IMR-90 (cell line): ENCODE measurements around the gene IFFO2. TPM values are rescaled to one million over a fixed set of nuclear protein-coding genes. Genes with fewer than 3 reads are reported as not detected.

Experiments
- ATAC-seq: fragments of 200-7000 bp; cut with Tn5 transposase; 2 replicates; pipeline ENCODE4 v1.9.1; 2020; ENCODE audit warnings: low read depth, mild to moderate bottlenecking, moderate library complexity
- BruUV-seq: library from RNA; stranded (reverse); fragments of 400-500 nt; replicated peaks from 2 replicates; lab custom pipeline; 2021; lab: Mats Ljungman, UMichigan
- CTCF ChIA-PET: fragments of 300-600 bp; formaldehyde crosslinking; extraction: SDS; loops from one replicate; lab custom pipeline; 2021; ENCODE audit warnings: antibody characterized with exemption; lab: Yijun Ruan, JAX
- POLR2A ChIA-PET: fragments of 300-600 bp; sonication (Branson Sonifier 250); formaldehyde crosslinking; loops from one replicate; lab custom pipeline; 2022; ENCODE audit warnings: antibody characterized with exemption; ENCODE audit not compliant: unreplicated experiment; lab: Charles Lee
- DNase-seq: peaks from one replicate; pipeline ENCODE4 v3.0.0; 2013
- H2AFZ ChIP-seq: replicated peaks from 2 replicates; pipeline ENCODE3; 2013; ENCODE audit warnings: low read length, mild to moderate bottlenecking; ENCODE audit not compliant: poor library complexity
- H2AK5ac ChIP-seq: 2 replicates; pipeline ENCODE4 v1.6.1; 2013; ENCODE audit warnings: low read depth, low read length, inconsistent platforms
- H2AK9ac ChIP-seq: replicated peaks from 2 replicates; pipeline ENCODE3; 2013; ENCODE audit warnings: mild to moderate bottlenecking, low read depth, low read length, moderate library complexity; ENCODE audit not compliant: poor library complexity
- H2BK120ac ChIP-seq: 2 replicates; pipeline ENCODE4 v1.6.1; 2013; ENCODE audit warnings: low read depth, low read length, inconsistent platforms
- H2BK15ac ChIP-seq: 3 replicates; pipeline ENCODE4 v1.6.1; 2013; ENCODE audit warnings: low read depth, low read length, inconsistent platforms
- H2BK20ac ChIP-seq: 2 replicates; pipeline ENCODE4 v1.6.1; 2013; ENCODE audit warnings: low read depth, mild to moderate bottlenecking, inconsistent platforms, low read length, moderate library complexity
- H2BK5ac ChIP-seq: 2 replicates; pipeline ENCODE4 v1.6.1; 2013; ENCODE audit warnings: mild to moderate bottlenecking, low read depth, low read length, inconsistent platforms; ENCODE audit not compliant: poor library complexity, severe bottlenecking
- H3K14ac ChIP-seq: replicated peaks from 2 replicates; pipeline ENCODE4 v1.6.1; 2013; ENCODE audit warnings: low read depth, low read length, inconsistent platforms
- H3K18ac ChIP-seq: 2 replicates; pipeline ENCODE4 v1.6.1; 2013; ENCODE audit warnings: low read depth, low read length, control low read depth
- H3K23ac ChIP-seq: 2 replicates; pipeline ENCODE4 v1.6.1; 2013; ENCODE audit warnings: low read depth, low read length, inconsistent platforms
- H3K27ac ChIP-seq: 2 replicates; pipeline ENCODE4 v1.5.1; 2013; ENCODE audit warnings: mild to moderate bottlenecking, control low read depth, low read length; ENCODE audit not compliant: insufficient read depth
- H3K27me3 ChIP-seq: 2 replicates; pipeline ENCODE4 v1.6.1; 2013; ENCODE audit warnings: low read length; ENCODE audit not compliant: control insufficient read depth, insufficient read depth
- H3K36me3 ChIP-seq: 2 replicates; pipeline ENCODE4 v1.6.1; 2013; ENCODE audit warnings: low read length, mixed read lengths; ENCODE audit not compliant: control insufficient read depth, insufficient read depth
- H3K4ac ChIP-seq: 2 replicates; pipeline ENCODE4 v1.6.1; 2013; ENCODE audit warnings: low read depth, low read length, inconsistent platforms
- H3K4me1 ChIP-seq: 2 replicates; pipeline ENCODE4 v1.6.1; 2013; ENCODE audit warnings: low read length, mixed read lengths; ENCODE audit not compliant: control insufficient read depth, insufficient read depth
- H3K4me2 ChIP-seq: 2 replicates; pipeline ENCODE4 v1.6.1; 2013; ENCODE audit warnings: low read depth, mild to moderate bottlenecking, control low read depth, low read length, moderate library complexity
- H3K4me3 ChIP-seq: 2 replicates; pipeline ENCODE4 v1.5.1; 2013; ENCODE audit warnings: low read depth, mild to moderate bottlenecking, control low read depth, low read length, moderate library complexity; ENCODE audit not compliant: insufficient read depth
- H3K56ac ChIP-seq: 2 replicates; pipeline ENCODE4 v1.6.1; 2013; ENCODE audit warnings: low read length, inconsistent platforms; ENCODE audit not compliant: insufficient read depth; ENCODE audit errors: extremely low read depth
- H3K79me1 ChIP-seq, 2 experiments: 2 replicates each; pipeline ENCODE4 v1.6.1; 2013; ENCODE audit warnings: low read length in 2 of 2, inconsistent platforms in 1 of 2, low read depth in 1 of 2
- H3K9ac ChIP-seq: 2 replicates; pipeline ENCODE4 v1.6.1; 2013; ENCODE audit warnings: low read depth, low read length, control low read depth
- H3K9me1 ChIP-seq: 2 replicates; pipeline ENCODE4 v1.6.1; 2013; ENCODE audit warnings: low read length, inconsistent platforms; ENCODE audit not compliant: insufficient read depth
- H3K9me3 ChIP-seq: 2 replicates; pipeline ENCODE4 v1.6.1; 2013; ENCODE audit warnings: low read length; ENCODE audit not compliant: control insufficient read depth, insufficient read depth
- H4K20me1 ChIP-seq: 2 replicates; pipeline ENCODE4 v1.6.1; 2013; ENCODE audit warnings: low read length, inconsistent platforms; ENCODE audit not compliant: insufficient read depth
- H4K5ac ChIP-seq: 2 replicates; pipeline ENCODE4 v1.6.1; 2013; ENCODE audit warnings: mild to moderate bottlenecking, low read depth, low read length, control low read depth
- H4K8ac ChIP-seq, 2 experiments: 2 replicates each; pipeline ENCODE4 v1.6.1; 2013; ENCODE audit warnings: low read depth in 2 of 2, low read length in 2 of 2, control low read depth in 1 of 2, inconsistent platforms in 1 of 2
- H4K91ac ChIP-seq: 2 replicates; pipeline ENCODE4 v1.6.1; 2013; ENCODE audit warnings: low read depth, low read length, inconsistent platforms; ENCODE audit not compliant: insufficient read depth
- BHLHE40 ChIP-seq: fragments of 150-350 bp; IDR thresholded peaks from 2 replicates; pipeline ENCODE4 v1.6.1; 2016; ENCODE audit warnings: mild to moderate bottlenecking, low read depth, low read length
- CEBPB ChIP-seq: IDR thresholded peaks from 2 replicates; pipeline ENCODE4 v1.6.1; 2012; ENCODE audit warnings: low read depth, low read length, improper control_type of control experiment
- FOS ChIP-seq: fragments of 150-350 bp; IDR thresholded peaks from 2 replicates; pipeline ENCODE4 v1.6.1; 2016; ENCODE audit warnings: low read depth, low read length
- MAFK ChIP-seq: IDR thresholded peaks from 2 replicates; pipeline ENCODE4 v1.6.1; 2012; ENCODE audit warnings: low read depth, low read length, improper control_type of control experiment
- MXI1 ChIP-seq: IDR thresholded peaks from 2 replicates; pipeline ENCODE4 v1.6.1; 2012; ENCODE audit warnings: low read depth, mild to moderate bottlenecking, low read length, moderate library complexity, borderline replicate concordance
- NFE2L2 ChIP-seq: fragments of 150-350 bp; IDR thresholded peaks from 2 replicates; pipeline ENCODE4 v1.6.1; 2016; ENCODE audit warnings: low read depth, mild to moderate bottlenecking, low read length
- RFX5 ChIP-seq: IDR thresholded peaks from 2 replicates; pipeline ENCODE4 v1.8.0; 2012; ENCODE audit warnings: low read depth, mild to moderate bottlenecking, low read length, moderate library complexity
- WGBS, 2 experiments: methylation state at CpG; one replicate each; pipeline versions ENCODE4 v1.1.5 to v1.1.7; 2013; ENCODE audit warnings: missing lambda C conversion rate in 2 of 2; ENCODE audit not compliant: insufficient read length in 1 of 2; ENCODE audit errors: extremely low coverage in 2 of 2; 5-methylcytosine and 5-hydroxymethylcytosine counted together
- dilution Hi-C: fragments of 300-500 bp; cut with HindIII; formaldehyde crosslinking; loops from one replicate; pipeline ENCODE4 v1.14.3; 2018; ENCODE audit warnings: low sequenced_read_pairs; ENCODE audit not compliant: unreplicated experiment
- in situ Hi-C: fragments of 300-500 bp; cut with MboI; formaldehyde crosslinking; loops from 3 replicates; pipeline ENCODE4 v1.14.3; 2019; ENCODE audit warnings: low sequenced_read_pairs, inconsistent platforms, mixed read lengths
- intact Hi-C: fragments of 100-400 bp; cut with micrococcal nuclease; formaldehyde crosslinking; loops from 2 replicates; pipeline ENCODE4 v1.10.0; 2022
- polyA plus RNA-seq, 3 experiments: library from polyadenylated mRNA; depleted of rRNA; stranded (reverse); fragments of >200 nt; gene quantifications; 2 replicates each; pipeline ENCODE4 v1.2.3, GENCODE V29; 2012; ENCODE audit warnings: low replicate concordance in 1 of 3
- total RNA-seq: library from RNA; depleted of rRNA; stranded (reverse); fragments of >200 nt; gene quantifications from 2 replicates; pipeline ENCODE4 v1.2.3, GENCODE V29; 2012
- TF ChIP-seq, protein P1 (sequence below): fragments of 150-350 bp; IDR thresholded peaks from 2 replicates; pipeline ENCODE4 v1.6.1; 2016; ENCODE audit warnings: low read depth, mild to moderate bottlenecking, low read length, moderate library complexity, borderline replicate concordance
- TF ChIP-seq, protein P2 (sequence below): fragments of 150-350 bp; IDR thresholded peaks from 2 replicates; pipeline ENCODE4 v1.6.1; 2017; ENCODE audit warnings: mild to moderate bottlenecking, antibody characterized with exemption, low read length, low read depth

IFFO2 gene
- total and polyA plus RNA-seq, 2 of the 4 experiments (the other 2 are of a cell fraction): 14.5 to 18.2 TPM

DNA sequence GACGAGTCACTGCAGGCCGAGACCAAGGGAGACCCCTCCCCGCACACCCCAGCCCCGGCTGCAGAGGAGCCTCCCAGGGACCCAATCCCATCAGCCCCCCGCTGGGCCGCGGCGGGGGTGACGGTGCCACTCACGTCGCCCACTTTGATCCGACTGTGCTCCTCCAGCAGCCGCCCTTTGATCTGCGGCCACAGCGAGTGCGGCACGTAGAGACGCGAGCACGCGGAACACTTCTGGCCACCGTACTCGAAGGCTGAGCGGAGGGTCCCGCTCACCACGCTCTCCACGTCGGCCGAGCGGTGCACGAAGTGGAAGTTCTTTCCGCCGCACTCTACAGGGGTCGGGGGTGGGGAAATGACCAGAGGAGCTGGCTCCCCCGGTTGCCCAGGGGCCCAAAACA, 79.2 kb downstream of the IFFO2 start:
- Histone ChIP-seq H3K4me1 (no peaks in the 10 kb centered on the region), H3K9me3 (no peaks in the 10 kb centered on the region), H3K56ac (no peak overlapping the region), H3K14ac (no peak overlapping the region), H3K4me3 (no peak overlapping the region), H2AK5ac (no peak overlapping the region), H3K18ac (no peak overlapping the region), H2BK5ac (no peak overlapping the region), H3K9ac (no peak overlapping the region), H4K8ac (no peak overlapping the region), H3K23ac (no peak overlapping the region), H2BK20ac (no peak overlapping the region), H3K36me3 (peaks cover 4% of the 10 kb centered on the region), H4K20me1 (no peaks in the 10 kb centered on the region), H2AK9ac (no peak overlapping the region), H2AFZ (no peak overlapping the region), H2BK15ac (no peak overlapping the region), H4K91ac (no peak overlapping the region), H3K79me1 (no peaks in the 10 kb centered on the region), H3K27me3 (no peaks in the 10 kb centered on the region), H3K4ac (no peak overlapping the region), H3K27ac (no peak overlapping the region), H3K4me2 (no peak overlapping the region), H4K5ac (no peak overlapping the region), H3K9me1 (no peaks in the 10 kb centered on the region), H2BK120ac (no peak overlapping the region)
- CTCF ChIA-PET: no interaction called here
- WGBS, 2 experiments: 78% methylated on average over 26 of the region's 35 CpGs; no CpG with 5 or more reads in 1 of the 2 experiments
- in situ Hi-C loops (loop anchor here (10.0 kb wide), 1 partner anchor 282 kb away; no protein-coding TSS in a partner anchor), intact Hi-C loops (no loop called here), dilution Hi-C loops (no loop called here)
- no peak for TF ChIP-seq NFE2L2
- no peak for TF ChIP-seq CEBPB
- no peak for TF ChIP-seq MAFK
- no peak for TF ChIP-seq RFX5
- no peak for TF ChIP-seq MXI1
- TF ChIP-seq FOS: no peak
- TF ChIP-seq, protein P1, sequence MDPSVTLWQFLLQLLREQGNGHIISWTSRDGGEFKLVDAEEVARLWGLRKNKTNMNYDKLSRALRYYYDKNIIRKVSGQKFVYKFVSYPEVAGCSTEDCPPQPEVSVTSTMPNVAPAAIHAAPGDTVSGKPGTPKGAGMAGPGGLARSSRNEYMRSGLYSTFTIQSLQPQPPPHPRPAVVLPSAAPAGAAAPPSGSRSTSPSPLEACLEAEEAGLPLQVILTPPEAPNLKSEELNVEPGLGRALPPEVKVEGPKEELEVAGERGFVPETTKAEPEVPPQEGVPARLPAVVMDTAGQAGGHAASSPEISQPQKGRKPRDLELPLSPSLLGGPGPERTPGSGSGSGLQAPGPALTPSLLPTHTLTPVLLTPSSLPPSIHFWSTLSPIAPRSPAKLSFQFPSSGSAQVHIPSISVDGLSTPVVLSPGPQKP: no peak
- TF ChIP-seq, protein P2, sequence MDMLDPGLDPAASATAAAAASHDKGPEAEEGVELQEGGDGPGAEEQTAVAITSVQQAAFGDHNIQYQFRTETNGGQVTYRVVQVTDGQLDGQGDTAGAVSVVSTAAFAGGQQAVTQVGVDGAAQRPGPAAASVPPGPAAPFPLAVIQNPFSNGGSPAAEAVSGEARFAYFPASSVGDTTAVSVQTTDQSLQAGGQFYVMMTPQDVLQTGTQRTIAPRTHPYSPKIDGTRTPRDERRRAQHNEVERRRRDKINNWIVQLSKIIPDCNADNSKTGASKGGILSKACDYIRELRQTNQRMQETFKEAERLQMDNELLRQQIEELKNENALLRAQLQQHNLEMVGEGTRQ: no peak
- TF ChIP-seq BHLHE40: no peak
- ATAC-seq (no peak), DNase-seq (no peak)
- BruUV-seq: no TSS peak
- POLR2A ChIA-PET: no interaction called here
